Measurements from ENCODE around the gene MYCN. TPM values are rescaled to one million over a fixed set of nuclear protein-coding genes. Genes with fewer than 3 reads are reported as not detected.

Gene MYCN
- total RNA-seq, 1 experiment from 2014 or later = not detected

DNA sequence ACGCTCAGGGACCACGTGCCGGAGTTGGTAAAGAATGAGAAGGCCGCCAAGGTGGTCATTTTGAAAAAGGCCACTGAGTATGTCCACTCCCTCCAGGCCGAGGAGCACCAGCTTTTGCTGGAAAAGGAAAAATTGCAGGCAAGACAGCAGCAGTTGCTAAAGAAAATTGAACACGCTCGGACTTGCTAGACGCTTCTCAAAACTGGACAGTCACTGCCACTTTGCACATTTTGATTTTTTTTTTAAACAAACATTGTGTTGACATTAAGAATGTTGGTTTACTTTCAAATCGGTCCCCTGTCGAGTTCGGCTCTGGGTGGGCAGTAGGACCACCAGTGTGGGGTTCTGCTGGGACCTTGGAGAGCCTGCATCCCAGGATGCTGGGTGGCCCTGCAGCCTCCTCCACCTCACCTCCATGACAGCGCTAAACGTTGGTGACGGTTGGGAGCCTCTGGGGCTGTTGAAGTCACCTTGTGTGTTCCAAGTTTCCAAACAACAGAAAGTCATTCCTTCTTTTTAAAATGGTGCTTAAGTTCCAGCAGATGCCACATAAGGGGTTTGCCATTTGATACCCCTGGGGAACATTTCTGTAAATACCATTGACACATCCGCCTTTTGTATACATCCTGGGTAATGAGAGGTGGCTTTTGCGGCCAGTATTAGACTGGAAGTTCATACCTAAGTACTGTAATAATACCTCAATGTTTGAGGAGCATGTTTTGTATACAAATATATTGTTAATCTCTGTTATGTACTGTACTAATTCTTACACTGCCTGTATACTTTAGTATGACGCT lies 5.8 kb downstream of the MYCN start:
- H3K27ac ChIP-seq (ENCODE audit: low read length) = no peak overlapping the region
- TF ChIP-seq EZH2 (IDR thresholded peaks at IDR 0.05; ENCODE audit: low read length, unreplicated experiment) (no peak), EZH2phosphoT487 (IDR thresholded peaks at IDR 0.05; ENCODE audit: borderline replicate concordance, low read length) (no peak)
- TF ChIP-seq, protein P1, sequence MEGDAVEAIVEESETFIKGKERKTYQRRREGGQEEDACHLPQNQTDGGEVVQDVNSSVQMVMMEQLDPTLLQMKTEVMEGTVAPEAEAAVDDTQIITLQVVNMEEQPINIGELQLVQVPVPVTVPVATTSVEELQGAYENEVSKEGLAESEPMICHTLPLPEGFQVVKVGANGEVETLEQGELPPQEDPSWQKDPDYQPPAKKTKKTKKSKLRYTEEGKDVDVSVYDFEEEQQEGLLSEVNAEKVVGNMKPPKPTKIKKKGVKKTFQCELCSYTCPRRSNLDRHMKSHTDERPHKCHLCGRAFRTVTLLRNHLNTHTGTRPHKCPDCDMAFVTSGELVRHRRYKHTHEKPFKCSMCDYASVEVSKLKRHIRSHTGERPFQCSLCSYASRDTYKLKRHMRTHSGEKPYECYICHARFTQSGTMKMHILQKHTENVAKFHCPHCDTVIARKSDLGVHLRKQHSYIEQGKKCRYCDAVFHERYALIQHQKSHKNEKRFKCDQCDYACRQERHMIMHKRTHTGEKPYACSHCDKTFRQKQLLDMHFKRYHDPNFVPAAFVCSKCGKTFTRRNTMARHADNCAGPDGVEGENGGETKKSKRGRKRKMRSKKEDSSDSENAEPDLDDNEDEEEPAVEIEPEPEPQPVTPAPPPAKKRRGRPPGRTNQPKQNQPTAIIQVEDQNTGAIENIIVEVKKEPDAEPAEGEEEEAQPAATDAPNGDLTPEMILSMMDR (conservative IDR thresholded peaks at IDR 0.05; ENCODE audit: low read depth, low read length) = no peak
- ChIA-PET POLR2A (ENCODE audit: unreplicated experiment) (no interaction called here), CTCF (no interaction called here)
- H3K4me2 ChIP-seq (ENCODE audit: low read length) = no peak overlapping the region
- no peaks in the 10 kb centered on the region for H4K20me1 ChIP-seq (ENCODE audit: low read length)
- H3K79me2 ChIP-seq (ENCODE audit: low read length) = no peaks in the 10 kb centered on the region
- no peak overlapping the region for H2AFZ ChIP-seq (ENCODE audit: low read length)
- H3F3A ChIP-seq (ENCODE audit: low read length, unreplicated experiment) = no peaks in the 10 kb centered on the region
- no peak for ATAC-seq
- BruUV-seq (replicated peaks) = no TSS peak
- intact Hi-C loops (cut with micrococcal nuclease) = no loop called here
- no peaks in the 10 kb centered on the region for H3K4me1 ChIP-seq (ENCODE audit: insufficient read depth, low read length)
- DNase-seq = no peak
- H3K36me3 ChIP-seq (ENCODE audit: low read depth, low read length) = no peaks in the 10 kb centered on the region
- no peaks in the 10 kb centered on the region for H3K9me3 ChIP-seq (ENCODE audit: low read length)
- H3K9me2 ChIP-seq (replicated peaks; ENCODE audit: low read length) = no peaks in the 10 kb centered on the region
- no peak overlapping the region for H3K9ac ChIP-seq (ENCODE audit: low read length)
- peaks cover 51% of the 10 kb centered on the region for H3K27me3 ChIP-seq (ENCODE audit: low read length)
- no peak overlapping the region for H3K4me3 ChIP-seq (ENCODE audit: low read length)

DNA sequence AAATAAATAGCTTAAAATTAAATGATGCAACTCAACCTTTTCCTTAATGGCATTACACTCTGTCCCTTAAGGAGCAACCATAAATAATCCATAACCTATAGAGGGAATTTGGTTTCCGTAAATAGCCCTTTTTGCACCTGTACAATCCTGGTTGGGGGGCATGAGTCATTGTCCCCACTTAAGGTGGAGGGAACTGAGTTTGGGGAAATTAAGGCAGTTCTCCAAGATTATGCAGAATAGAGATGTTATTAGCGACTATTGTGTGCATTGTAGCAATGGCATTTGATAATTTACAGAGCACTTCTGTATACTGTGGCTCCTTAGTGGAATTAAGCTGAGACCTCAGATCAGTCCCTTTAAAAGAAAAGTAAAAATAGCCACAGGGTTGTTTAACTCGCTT lies 6.6 kb downstream of the MYCN start:
- Histone ChIP-seq H4K20me1 (ENCODE audit: low read length) (no peaks in the 10 kb centered on the region), H3K9me2 (replicated peaks; ENCODE audit: low read length) (no peaks in the 10 kb centered on the region), H3K4me3 (ENCODE audit: low read length) (no peak overlapping the region), H3K27me3 (ENCODE audit: low read length) (peaks cover 43% of the 10 kb centered on the region), H2AFZ (ENCODE audit: low read length) (no peak overlapping the region), H3K9ac (ENCODE audit: low read length) (no peak overlapping the region), H3K79me2 (ENCODE audit: low read length) (no peaks in the 10 kb centered on the region), H3K27ac (ENCODE audit: low read length) (no peak overlapping the region), H3K9me3 (ENCODE audit: low read length) (no peaks in the 10 kb centered on the region), H3K36me3 (ENCODE audit: low read depth, low read length) (no peaks in the 10 kb centered on the region), H3F3A (ENCODE audit: low read length, unreplicated experiment) (no peaks in the 10 kb centered on the region), H3K4me1 (ENCODE audit: insufficient read depth, low read length) (no peaks in the 10 kb centered on the region), H3K4me2 (ENCODE audit: low read length) (no peak overlapping the region)
- TF ChIP-seq, protein P1 (conservative IDR thresholded peaks at IDR 0.05; ENCODE audit: low read depth, low read length) = no peak
- TF ChIP-seq EZH2 (IDR thresholded peaks at IDR 0.05; ENCODE audit: low read length, unreplicated experiment) = no peak
- no peak for TF ChIP-seq EZH2phosphoT487 (IDR thresholded peaks at IDR 0.05; ENCODE audit: borderline replicate concordance, low read length)
- ChIA-PET CTCF (no interaction called here), POLR2A (ENCODE audit: unreplicated experiment) (no interaction called here)
- DNase-seq (no peak), ATAC-seq (no peak)
- BruUV-seq (replicated peaks) = no TSS peak
- intact Hi-C loops (cut with micrococcal nuclease) = no loop called here

DNA sequence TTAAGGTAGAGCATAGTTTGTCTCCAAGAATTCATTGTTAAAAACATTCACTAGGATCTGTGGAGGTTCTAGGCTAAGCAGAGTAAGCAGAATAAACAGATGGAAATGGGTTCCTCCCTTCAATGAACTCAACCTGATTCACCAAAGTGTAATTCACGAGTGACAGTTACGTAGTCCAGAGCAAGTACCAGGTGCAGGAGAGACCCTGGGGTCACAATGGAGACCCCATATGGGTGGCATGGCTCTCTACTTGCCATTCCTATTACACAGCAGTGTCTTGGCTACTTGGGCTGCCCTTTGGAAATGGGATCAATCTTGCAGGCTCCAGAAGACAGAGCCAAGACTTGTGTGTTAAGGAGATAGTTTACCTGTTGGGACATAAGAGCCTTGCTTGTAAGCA lies 7.1 kb downstream of the MYCN start:
- no peak overlapping the region for H3K27ac ChIP-seq (ENCODE audit: low read length)
- ATAC-seq (no peak), DNase-seq (no peak)
- BruUV-seq (replicated peaks) = no TSS peak
- peaks cover 40% of the 10 kb centered on the region for H3K27me3 ChIP-seq (ENCODE audit: low read length)
- H3F3A ChIP-seq (ENCODE audit: low read length, unreplicated experiment) = no peaks in the 10 kb centered on the region
- no peak overlapping the region for H3K9ac ChIP-seq (ENCODE audit: low read length)
- no peaks in the 10 kb centered on the region for H3K79me2 ChIP-seq (ENCODE audit: low read length)
- TF ChIP-seq EZH2phosphoT487 (IDR thresholded peaks at IDR 0.05; ENCODE audit: borderline replicate concordance, low read length) (no peak), EZH2 (IDR thresholded peaks at IDR 0.05; ENCODE audit: low read length, unreplicated experiment) (no peak)
- TF ChIP-seq, protein P1 (conservative IDR thresholded peaks at IDR 0.05; ENCODE audit: low read depth, low read length) = no peak
- no peaks in the 10 kb centered on the region for H4K20me1 ChIP-seq (ENCODE audit: low read length)
- no peaks in the 10 kb centered on the region for H3K36me3 ChIP-seq (ENCODE audit: low read depth, low read length)
- H2AFZ ChIP-seq (ENCODE audit: low read length) = no peak overlapping the region
- H3K9me2 ChIP-seq (replicated peaks; ENCODE audit: low read length) = no peaks in the 10 kb centered on the region
- H3K4me1 ChIP-seq (ENCODE audit: insufficient read depth, low read length) = no peaks in the 10 kb centered on the region
- CTCF ChIA-PET = no interaction called here
- H3K4me2 ChIP-seq (ENCODE audit: low read length) = no peak overlapping the region
- H3K9me3 ChIP-seq (ENCODE audit: low read length) = no peaks in the 10 kb centered on the region
- POLR2A ChIA-PET (ENCODE audit: unreplicated experiment) = no interaction called here
- H3K4me3 ChIP-seq (ENCODE audit: low read length) = no peak overlapping the region
- intact Hi-C loops (cut with micrococcal nuclease) = no loop called here

Data from PC-3 (cell line).